ENCODE measurements around the gene TP53INP2. TPM values are rescaled to one million over a fixed set of nuclear protein-coding genes. Genes with fewer than 3 reads are reported as not detected.
A peak's percentile ranks its signal among the peaks of the same experiment; 100 is the strongest.

TP53INP2 gene
- total and polyA plus RNA-seq, 2 donors (not counting 1 experiment from before 2014, with no cell fraction given) = 7.7 to 14.7 TPM

GRCh38 chr20:34710861-34711574 lies 6.9 kb downstream of the TP53INP2 start:
- no peak overlapping the region for H3K4me2 ChIP-seq (replicated peaks; ENCODE audit: low read depth, low read length, poor library complexity, severe bottlenecking)
- TF ChIP-seq CTCF (IDR thresholded peaks at IDR 0.05) (no peak), EZH2 (IDR thresholded peaks at IDR 0.05; ENCODE audit: borderline replicate concordance, insufficient read depth, low read depth, low read length, poor library complexity, severe bottlenecking) (no peak)
- H4K20me1 ChIP-seq (ENCODE audit: control insufficient read depth, insufficient read depth, low read length, poor library complexity, severe bottlenecking) = peaks cover 7% of the 10 kb centered on the region
- peaks cover 0 to 9% of the 10 kb centered on the region in 2 experiments for H3K36me3 ChIP-seq (replicated peaks in 1 of 2; ENCODE audit: control extremely low read depth in 1 of 2, control insufficient read depth in 1 of 2, extremely low read depth in 1 of 2, insufficient read depth in 2 of 2, low read length in 1 of 2)
- no peaks in the 10 kb centered on the region for H3K27me3 Mint-ChIP-seq
- DNase-seq (peak; percentile 39), ATAC-seq (ENCODE audit: low read depth) (no peak)
- ChIA-PET CTCF (interaction anchor here (1.1 to 3.3 kb wide), 5 partner anchors 8 to 408 kb away, joined by 3 to 21 read pairs (median 5); partner anchors contain the start of genes AHCY and PIGU), POLR2A (no interaction called here)
- no peak overlapping the region for H2AFZ ChIP-seq (ENCODE audit: insufficient read depth, low read depth, low read length, poor library complexity, severe bottlenecking)
- peaks cover 10 to 14% of the 10 kb centered on the region in 2 donors for H3K4me1 ChIP-seq (ENCODE audit: control insufficient read depth in 2 of 2, insufficient read depth in 2 of 2, low read length in 2 of 2)
- no peaks in the 10 kb centered on the region for H3K9me3 ChIP-seq (ENCODE audit: control extremely low read depth in 1 of 3, control insufficient read depth in 2 of 3, insufficient read depth in 1 of 3, low read length in 2 of 3)
- H3K79me2 ChIP-seq (ENCODE audit: control insufficient read depth, insufficient read depth, low read length) = no peaks in the 10 kb centered on the region
- peaks cover 17% of the 10 kb centered on the region for H3K4me1 Mint-ChIP-seq
- no peaks in the 10 kb centered on the region for H3K9me3 Mint-ChIP-seq (ENCODE audit: insufficient read depth)
- WGBS (ENCODE audit: insufficient coverage) = 94% methylated on average over 8 of the region's 9 CpGs
- no peak overlapping the region for H3K27ac ChIP-seq (ENCODE audit: low read length in 2 of 2)
- no peak overlapping the region for H3K9ac ChIP-seq (ENCODE audit: low read length)
- H3K4me3 Mint-ChIP-seq = peak overlapping the region; percentile 82
- H3K27me3 ChIP-seq (replicated peaks in 1 of 4; ENCODE audit: control extremely low read depth in 1 of 4, control insufficient read depth in 3 of 4, insufficient read depth in 4 of 4, low read length in 3 of 4) = no peaks in the 10 kb centered on the region
- no peak overlapping the region for H3K4me3 ChIP-seq (ENCODE audit: control extremely low read depth in 1 of 5, extremely low read depth in 1 of 5, insufficient read depth in 1 of 5, low read depth in 2 of 5, low read length in 4 of 5)
- peak overlapping the region; percentile 10 for H3K27ac Mint-ChIP-seq
- intact Hi-C loops (cut with micrococcal nuclease) = no loop called here

GRCh38 chr20:34711813-34712430 lies 7.8 kb downstream of the TP53INP2 start:
- Histone ChIP-seq H4K20me1 (ENCODE audit: control insufficient read depth, insufficient read depth, low read length, poor library complexity, severe bottlenecking) (peaks cover 7% of the 10 kb centered on the region), H3K9me3 (ENCODE audit: control extremely low read depth in 1 of 3, control insufficient read depth in 2 of 3, insufficient read depth in 1 of 3, low read length in 2 of 3) (no peaks in the 10 kb centered on the region), H2AFZ (ENCODE audit: insufficient read depth, low read depth, low read length, poor library complexity, severe bottlenecking) (no peak overlapping the region), H3K4me3 (ENCODE audit: control extremely low read depth in 1 of 5, extremely low read depth in 1 of 5, insufficient read depth in 1 of 5, low read depth in 2 of 5, low read length in 4 of 5) (no peak overlapping the region), H3K79me2 (ENCODE audit: control insufficient read depth, insufficient read depth, low read length) (no peaks in the 10 kb centered on the region), H3K9ac (ENCODE audit: low read length) (no peak overlapping the region), H3K4me1 (ENCODE audit: control insufficient read depth in 2 of 2, insufficient read depth in 2 of 2, low read length in 2 of 2) (peaks cover 10 to 14% of the 10 kb centered on the region in 2 donors), H3K27me3 (replicated peaks in 1 of 4; ENCODE audit: control extremely low read depth in 1 of 4, control insufficient read depth in 3 of 4, insufficient read depth in 4 of 4, low read length in 3 of 4) (no peaks in the 10 kb centered on the region), H3K27ac (ENCODE audit: low read length in 2 of 2) (no peak overlapping the region), H3K4me2 (replicated peaks; ENCODE audit: low read depth, low read length, poor library complexity, severe bottlenecking) (no peak overlapping the region), H3K36me3 (replicated peaks in 1 of 2; ENCODE audit: control extremely low read depth in 1 of 2, control insufficient read depth in 1 of 2, extremely low read depth in 1 of 2, insufficient read depth in 2 of 2, low read length in 1 of 2) (peaks cover 0 to 9% of the 10 kb centered on the region in 2 experiments)
- TF ChIP-seq EZH2 (IDR thresholded peaks at IDR 0.05; ENCODE audit: borderline replicate concordance, insufficient read depth, low read depth, low read length, poor library complexity, severe bottlenecking) (no peak), CTCF (IDR thresholded peaks at IDR 0.05) (no peak)
- Mint-ChIP-seq H3K27ac (no peak overlapping the region), H3K4me3 (no peak overlapping the region), H3K9me3 (ENCODE audit: insufficient read depth) (no peaks in the 10 kb centered on the region), H3K4me1 (peaks cover 17% of the 10 kb centered on the region), H3K27me3 (no peaks in the 10 kb centered on the region)
- POLR2A ChIA-PET = no interaction called here
- ATAC-seq (ENCODE audit: low read depth) = no peak
- intact Hi-C loops (cut with micrococcal nuclease) = no loop called here
- peak; percentile 22 for DNase-seq
- CTCF ChIA-PET = interaction anchor here (0.5 to 1.1 kb wide), 2 partner anchors 8 to 343 kb away, joined by 3 to 5 read pairs; no protein-coding TSS in a partner anchor
- WGBS (ENCODE audit: insufficient coverage) = 94% methylated on average over 2 of the region's 3 CpGs
